Karpas-422 (cell line): Measurements from ENCODE around the gene SPECC1. TPM values are rescaled to one million over a fixed set of nuclear protein-coding genes. Genes with fewer than 3 reads are reported as not detected.

Experiments
- DNase-seq: peaks from one replicate; pipeline ENCODE4 v3.0.0-alpha.2; 2015
- H2AFZ ChIP-seq: fragments of 200-600 bp; sonication (generic); 2 replicates; pipeline ENCODE4 v1.6.1; 2014; ENCODE audit warnings: antibody characterized with exemption, low read length, mixed read lengths
- H3K27ac ChIP-seq: fragments of 200-600 bp; sonication (generic); 2 replicates; pipeline ENCODE4 v1.5.1; 2014; ENCODE audit warnings: mild to moderate bottlenecking, low read length, moderate library complexity
- H3K27me3 ChIP-seq: fragments of 200-600 bp; sonication (generic); 2 replicates; pipeline ENCODE4 v1.6.1; 2014; ENCODE audit warnings: low read length, mixed read lengths
- H3K36me3 ChIP-seq: fragments of 200-600 bp; sonication (generic); 2 replicates; pipeline ENCODE4 v1.6.1; 2014; ENCODE audit warnings: low read length, mixed read lengths; ENCODE audit not compliant: insufficient read depth
- H3K4me1 ChIP-seq: fragments of 200-600 bp; sonication (generic); 2 replicates; pipeline ENCODE4 v1.6.1; 2014; ENCODE audit warnings: mild to moderate bottlenecking, low read length, mixed read lengths
- H3K4me2 ChIP-seq: fragments of 200-600 bp; sonication (generic); 2 replicates; pipeline ENCODE4 v1.6.1; 2014; ENCODE audit warnings: low read length, low read depth, mild to moderate bottlenecking; ENCODE audit not compliant: poor library complexity, severe bottlenecking
- H3K4me3 ChIP-seq: fragments of 200-600 bp; sonication (generic); 2 replicates; pipeline ENCODE4 v1.5.1; 2014; ENCODE audit warnings: mild to moderate bottlenecking, antibody characterized with exemption, low read length, mixed read lengths
- H3K79me2 ChIP-seq: fragments of 200-600 bp; sonication (generic); 2 replicates; pipeline ENCODE4 v1.6.1; 2014; ENCODE audit warnings: mild to moderate bottlenecking, low read length, mixed read lengths
- H3K9ac ChIP-seq: fragments of 200-600 bp; sonication (generic); 2 replicates; pipeline ENCODE4 v1.6.0; 2014; ENCODE audit warnings: low read length
- H3K9me2 ChIP-seq: fragments of 200-600 bp; sonication (generic), shearing (Covaris generic); replicated peaks from 2 replicates; pipeline ENCODE4 v1.6.0; 2014; ENCODE audit warnings: mild to moderate bottlenecking, low read length, moderate library complexity; ENCODE audit not compliant: insufficient read depth
- H3K9me3 ChIP-seq: fragments of 300-700, 200-600 bp; sonication (generic); 2 replicates; pipeline ENCODE4 v1.6.1; 2014; ENCODE audit warnings: low read length, mixed read lengths
- H4K20me1 ChIP-seq: fragments of 200-600 bp; sonication (generic); 2 replicates; pipeline ENCODE4 v1.6.1; 2014; ENCODE audit warnings: mild to moderate bottlenecking, antibody characterized with exemption, low read length, low read depth; ENCODE audit not compliant: insufficient read depth
- total RNA-seq: library from RNA; depleted of rRNA; stranded (reverse); fragments of >200 nt; shearing (Covaris generic); gene quantifications from 2 replicates; pipeline ENCODE4 v1.2.3, GENCODE V29; 2014; ENCODE audit warnings: low replicate concordance

Gene SPECC1
- total RNA-seq, 1 experiment from 2014 or later, result not detected

DNA sequence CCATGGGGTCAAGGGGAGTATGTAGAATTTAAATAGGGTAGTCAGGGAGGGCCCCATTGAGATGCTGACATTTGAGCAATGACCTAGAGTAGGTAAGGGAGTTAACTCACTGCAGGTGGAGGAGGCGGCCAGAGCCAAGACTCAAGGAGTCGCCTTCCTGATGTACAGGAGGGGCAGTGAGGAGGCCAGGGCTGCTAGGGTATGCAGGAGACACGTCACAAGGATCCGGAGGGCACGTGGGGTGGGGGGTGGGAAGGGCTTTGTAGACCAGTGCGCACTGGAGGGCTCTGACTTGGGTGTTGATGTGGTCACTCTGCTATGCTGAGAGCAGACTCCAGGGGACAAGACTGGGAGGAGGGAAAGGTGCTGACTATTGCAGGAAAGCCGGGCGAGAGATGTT is 37.5 kb downstream of the SPECC1 start:
- H3K9ac ChIP-seq, result no peak overlapping the region

GRCh38 chr17:20051624-20052023 is 42.5 kb downstream of the SPECC1 start:
- no peaks in the 10 kb centered on the region for H4K20me1 ChIP-seq
- H3K79me2 ChIP-seq, result no peaks in the 10 kb centered on the region
- no peak overlapping the region for H3K9ac ChIP-seq
- H3K27ac ChIP-seq, result no peak overlapping the region
- no peaks in the 10 kb centered on the region for H3K27me3 ChIP-seq
- no peak overlapping the region for H2AFZ ChIP-seq
- no peaks in the 10 kb centered on the region for H3K36me3 ChIP-seq
- no peaks in the 10 kb centered on the region for H3K9me2 ChIP-seq
- no peak for DNase-seq
- H3K4me3 ChIP-seq, result no peak overlapping the region
- no peaks in the 10 kb centered on the region for H3K9me3 ChIP-seq
- no peaks in the 10 kb centered on the region for H3K4me1 ChIP-seq
- H3K4me2 ChIP-seq, result no peak overlapping the region

More for the DNA sequence above, 37.5 kb downstream of the SPECC1 start:
- Histone ChIP-seq H3K4me3 (no peak overlapping the region), H4K20me1 (no peaks in the 10 kb centered on the region), H3K27ac (no peak overlapping the region), H3K27me3 (no peaks in the 10 kb centered on the region), H3K4me1 (no peaks in the 10 kb centered on the region), H3K79me2 (no peaks in the 10 kb centered on the region), H3K9me2 (no peaks in the 10 kb centered on the region), H3K9me3 (no peaks in the 10 kb centered on the region), H3K4me2 (no peak overlapping the region), H3K36me3 (no peaks in the 10 kb centered on the region), H2AFZ (no peak overlapping the region)
- no peak for DNase-seq

DNA sequence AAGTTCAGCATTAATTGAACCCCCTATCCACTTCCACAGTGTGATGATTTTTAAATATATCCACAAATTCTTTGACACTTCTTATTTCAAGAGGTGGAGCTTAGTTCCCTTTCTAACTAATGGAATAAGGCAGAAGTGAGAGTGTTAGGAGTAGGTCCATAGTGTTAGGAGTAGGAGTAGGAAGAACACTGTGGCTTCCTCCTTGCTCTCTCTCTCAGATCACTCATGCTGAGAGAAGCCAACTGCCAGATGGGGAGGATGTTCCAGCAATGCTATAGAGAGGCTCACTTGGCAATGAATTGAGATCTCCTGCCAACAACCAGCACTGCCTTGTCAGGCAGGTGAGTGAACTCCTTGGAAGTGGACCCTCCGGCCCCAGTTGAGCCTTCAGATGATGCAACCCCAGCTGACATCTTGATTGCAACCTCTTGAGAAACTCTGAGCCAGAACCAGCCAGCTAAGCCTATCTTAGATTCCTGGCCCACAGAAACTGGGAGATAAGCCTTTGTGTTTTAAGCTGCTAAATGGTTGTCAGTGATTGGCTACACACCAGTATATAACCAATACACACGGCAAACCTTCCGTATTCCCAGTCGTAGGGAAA is 44.3 kb downstream of the SPECC1 start:
- H3K27ac ChIP-seq, result no peak overlapping the region
- H2AFZ ChIP-seq, result no peak overlapping the region
- no peaks in the 10 kb centered on the region for H4K20me1 ChIP-seq
- H3K27me3 ChIP-seq, result no peaks in the 10 kb centered on the region
- H3K79me2 ChIP-seq, result no peaks in the 10 kb centered on the region
- H3K4me2 ChIP-seq, result no peak overlapping the region
- H3K36me3 ChIP-seq, result no peaks in the 10 kb centered on the region
- no peak overlapping the region for H3K9ac ChIP-seq
- no peak for DNase-seq
- H3K9me2 ChIP-seq, result no peaks in the 10 kb centered on the region
- no peaks in the 10 kb centered on the region for H3K9me3 ChIP-seq
- no peak overlapping the region for H3K4me3 ChIP-seq
- no peaks in the 10 kb centered on the region for H3K4me1 ChIP-seq

- H3K4me2 ChIP-seq, result no peak overlapping the region
- no peak overlapping the region for H2AFZ ChIP-seq
- no peak overlapping the region for H3K4me3 ChIP-seq
Measured at GRCh38 chr17:20059728-20060188, 50.6 kb downstream of the SPECC1 start.

DNA sequence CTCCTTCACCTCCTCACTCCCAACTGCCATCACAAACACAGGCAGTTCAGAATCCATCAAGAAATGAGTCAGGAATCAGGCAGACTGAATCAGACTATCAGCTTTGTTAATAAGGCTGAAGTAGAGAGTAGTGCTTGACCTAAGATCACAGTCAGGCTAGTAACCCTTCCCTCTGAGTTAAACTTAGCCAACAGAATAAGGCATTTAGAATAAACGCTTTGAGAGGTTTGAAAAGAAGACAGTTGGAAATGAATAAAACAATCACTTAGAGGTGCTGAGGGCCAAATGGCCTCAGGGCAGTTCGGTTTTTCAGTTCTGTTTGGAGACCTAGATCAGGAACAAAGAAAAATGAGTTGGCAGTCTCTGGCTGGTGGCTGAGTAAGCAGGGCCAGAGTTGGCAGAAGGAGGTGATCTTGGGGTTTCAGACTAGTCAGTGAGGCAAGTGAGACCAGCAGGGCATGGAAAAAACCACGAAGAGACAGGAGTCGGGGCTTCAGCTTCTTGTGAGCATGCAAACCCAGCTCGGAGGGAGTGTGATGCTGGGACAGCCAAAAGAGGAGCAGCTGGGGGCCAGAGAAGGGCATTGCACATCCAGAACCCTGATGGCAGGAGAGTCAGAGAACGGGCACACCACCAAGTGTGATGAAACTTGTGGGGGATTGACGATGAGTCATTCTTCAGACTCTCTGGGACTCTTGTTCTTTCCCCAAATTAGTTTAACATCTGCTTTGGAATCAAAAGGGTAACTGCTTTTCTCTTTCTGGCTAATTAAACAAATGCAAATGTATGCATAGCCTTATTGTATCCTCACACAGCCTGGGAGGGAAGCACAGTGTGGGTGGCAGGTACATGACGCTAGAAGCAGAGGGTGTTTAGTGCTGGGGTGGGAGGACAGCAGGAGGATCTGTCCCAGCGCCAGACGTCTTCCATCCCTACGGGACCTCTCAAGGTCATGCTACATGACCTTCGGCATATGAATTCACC is 54.8 kb downstream of the SPECC1 start:
- H3K36me3 ChIP-seq, result no peaks in the 10 kb centered on the region
- H4K20me1 ChIP-seq, result no peaks in the 10 kb centered on the region
- H3K9me2 ChIP-seq, result no peaks in the 10 kb centered on the region
- no peak overlapping the region for H3K9ac ChIP-seq
- no peak overlapping the region for H3K4me3 ChIP-seq
- H3K27me3 ChIP-seq, result no peaks in the 10 kb centered on the region
- H3K79me2 ChIP-seq, result no peaks in the 10 kb centered on the region
- no peaks in the 10 kb centered on the region for H3K9me3 ChIP-seq
- no peak overlapping the region for H3K27ac ChIP-seq
- no peak overlapping the region for H3K4me2 ChIP-seq
- H2AFZ ChIP-seq, result no peak overlapping the region
- DNase-seq, result no peak
- peaks cover 5% of the 10 kb centered on the region for H3K4me1 ChIP-seq

More at GRCh38 chr17:20059728-20060188, 50.6 kb downstream of the SPECC1 start:
- Histone ChIP-seq H3K9me2 (no peaks in the 10 kb centered on the region), H3K27ac (no peak overlapping the region), H3K9me3 (no peaks in the 10 kb centered on the region), H3K36me3 (no peaks in the 10 kb centered on the region), H3K9ac (no peak overlapping the region), H4K20me1 (no peaks in the 10 kb centered on the region), H3K27me3 (no peaks in the 10 kb centered on the region), H3K79me2 (no peaks in the 10 kb centered on the region), H3K4me1 (peaks cover 5% of the 10 kb centered on the region)
- DNase-seq, result no peak

GRCh38 chr17:20066253-20066652 is 57.1 kb downstream of the SPECC1 start:
- H4K20me1 ChIP-seq, result no peaks in the 10 kb centered on the region
- H3K9me3 ChIP-seq, result no peaks in the 10 kb centered on the region
- no peak overlapping the region for H3K9ac ChIP-seq
- DNase-seq, result no peak
- no peaks in the 10 kb centered on the region for H3K79me2 ChIP-seq
- H3K27me3 ChIP-seq, result no peaks in the 10 kb centered on the region
- H3K4me3 ChIP-seq, result no peak overlapping the region
- no peaks in the 10 kb centered on the region for H3K36me3 ChIP-seq
- peaks cover 5% of the 10 kb centered on the region for H3K4me1 ChIP-seq
- no peak overlapping the region for H3K4me2 ChIP-seq
- H2AFZ ChIP-seq, result no peak overlapping the region
- H3K27ac ChIP-seq, result no peak overlapping the region
- H3K9me2 ChIP-seq, result no peaks in the 10 kb centered on the region

GRCh38 chr17:20067711-20068110 is 58.6 kb downstream of the SPECC1 start:
- H3K4me1 ChIP-seq, result peaks cover 5% of the 10 kb centered on the region
- H2AFZ ChIP-seq, result no peak overlapping the region
- H4K20me1 ChIP-seq, result no peaks in the 10 kb centered on the region
- H3K27me3 ChIP-seq, result no peaks in the 10 kb centered on the region
- no peaks in the 10 kb centered on the region for H3K9me2 ChIP-seq
- no peak for DNase-seq
- H3K4me3 ChIP-seq, result no peak overlapping the region
- H3K79me2 ChIP-seq, result no peaks in the 10 kb centered on the region
- no peak overlapping the region for H3K27ac ChIP-seq
- H3K4me2 ChIP-seq, result no peak overlapping the region
- no peaks in the 10 kb centered on the region for H3K36me3 ChIP-seq
- no peak overlapping the region for H3K9ac ChIP-seq
- H3K9me3 ChIP-seq, result no peaks in the 10 kb centered on the region

- no peak overlapping the region for H3K4me3 ChIP-seq
- H3K27ac ChIP-seq, result no peak overlapping the region
- no peaks in the 10 kb centered on the region for H3K36me3 ChIP-seq
- H3K79me2 ChIP-seq, result no peaks in the 10 kb centered on the region
- H2AFZ ChIP-seq, result no peak overlapping the region
- H4K20me1 ChIP-seq, result no peaks in the 10 kb centered on the region
- no peaks in the 10 kb centered on the region for H3K27me3 ChIP-seq
- H3K9me3 ChIP-seq, result no peaks in the 10 kb centered on the region
- peaks cover 5% of the 10 kb centered on the region for H3K4me1 ChIP-seq
- no peaks in the 10 kb centered on the region for H3K9me2 ChIP-seq
- H3K4me2 ChIP-seq, result no peak overlapping the region
- DNase-seq, result no peak
- H3K9ac ChIP-seq, result no peak overlapping the region
Measured at GRCh38 chr17:20068445-20068844, 59.3 kb downstream of the SPECC1 start.
